Fibroblast of lung (primary cell): ENCODE results near the gene GPR176. TPM values are rescaled to one million over a fixed set of nuclear protein-coding genes. Genes with fewer than 3 reads are reported as not detected.

ENCODE experiments used
- DNase-seq, 2 donors: peaks; one replicate each; pipeline versions ENCODE4 v3.0.0 to v3.0.0-alpha.2; 2010; ENCODE audit warnings: low read depth in 2 of 2
- H2AFZ ChIP-seq: 2 replicates; pipeline ENCODE4 v1.5.1; 2012; ENCODE audit warnings: low read length, control low read depth, inconsistent platforms
- H3K27ac ChIP-seq: 2 replicates; pipeline ENCODE4 v1.5.1; 2011; ENCODE audit warnings: low read length, control low read depth; ENCODE audit not compliant: insufficient read depth
- H3K27me3 ChIP-seq: 2 replicates; pipeline ENCODE4 v1.5.1; 2011; ENCODE audit warnings: mild to moderate bottlenecking, low read length; ENCODE audit not compliant: control insufficient read depth, insufficient read depth
- H3K36me3 ChIP-seq: 2 replicates; pipeline ENCODE4 v1.5.1; 2011; ENCODE audit warnings: low read length; ENCODE audit not compliant: control insufficient read depth, insufficient read depth
- H3K4me1 ChIP-seq: 2 replicates; pipeline ENCODE4 v1.5.1; 2011; ENCODE audit warnings: low read length; ENCODE audit not compliant: control insufficient read depth, insufficient read depth; ENCODE audit errors: extremely low read depth
- H3K4me2 ChIP-seq: 2 replicates; pipeline ENCODE4 v1.5.1; 2011; ENCODE audit warnings: low read length, control low read depth; ENCODE audit not compliant: insufficient read depth; ENCODE audit errors: extremely low read depth
- H3K4me3 ChIP-seq, 4 experiments: fragments of 200-600 bp in 1 of 4; sonication (generic) in 1 of 4; replicated peaks in 1 of 4; 2 replicates each; pipeline ENCODE4 v1.5.1; 2011 to 2016; ENCODE audit warnings: low read length in 4 of 4, low read depth in 3 of 4, mild to moderate bottlenecking in 3 of 4, control low read depth in 2 of 4, inconsistent platforms in 1 of 4, mixed read lengths in 1 of 4; ENCODE audit not compliant: insufficient read depth in 1 of 4; ENCODE audit errors: control extremely low read depth in 1 of 4
- H3K79me2 ChIP-seq: 2 replicates; pipeline ENCODE4 v1.5.1; 2012; ENCODE audit warnings: mild to moderate bottlenecking, low read length, inconsistent platforms; ENCODE audit not compliant: control insufficient read depth, insufficient read depth
- H3K9ac ChIP-seq: 2 replicates; pipeline ENCODE4 v1.5.1; 2011; ENCODE audit warnings: mild to moderate bottlenecking, low read length, control low read depth; ENCODE audit not compliant: insufficient read depth
- H3K9me3 ChIP-seq: 2 replicates; pipeline ENCODE4 v1.5.1; 2012; ENCODE audit warnings: low read depth, low read length; ENCODE audit not compliant: control insufficient read depth, insufficient read depth
- H4K20me1 ChIP-seq: 2 replicates; pipeline ENCODE4 v1.5.1; 2011; ENCODE audit warnings: low read length; ENCODE audit not compliant: control insufficient read depth, insufficient read depth; ENCODE audit errors: extremely low read depth
- CTCF ChIP-seq, 2 donors: IDR thresholded peaks in 1 of 2; conservative IDR thresholded peaks in 1 of 2; 1 replicate in 1 of 2; 2 replicates in 1 of 2; pipeline ENCODE4 v1.5.1; 2011 to 2012; ENCODE audit warnings: low read length in 2 of 2, control low read depth in 1 of 2, inconsistent platforms in 1 of 2, low read depth in 1 of 2, mild to moderate bottlenecking in 1 of 2
- EZH2 ChIP-seq: IDR thresholded peaks from 2 replicates; pipeline ENCODE4 v1.5.1; 2012; ENCODE audit warnings: low read length, control low read depth, mild to moderate bottlenecking; ENCODE audit errors: missing control alignments
- polyA plus RNA-seq, 2 donors: library from polyadenylated mRNA; depleted of rRNA in 1 of 2; stranded (reverse) in 1 of 2; unstranded in 1 of 2; fragments of >200 nt; gene quantifications; 2 replicates each; pipeline ENCODE4 v1.2.1, GENCODE V29; 2011 to 2012; ENCODE audit warnings: missing spikeins in 1 of 2
- total RNA-seq: library from RNA; depleted of rRNA; stranded (reverse); fragments of >200 nt; gene quantifications from 2 replicates; pipeline ENCODE4 v1.2.1, GENCODE V29; 2014

GPR176 gene
- total and polyA plus RNA-seq, 2 donors (not counting 1 experiment from before 2014, with no cell fraction given): 124 to 179 TPM

GRCh38 chr15:39870537-39870936, 49.5 kb downstream of the GPR176 start:
- TF ChIP-seq EZH2: no peak
- peaks cover 76% of the 10 kb centered on the region for H3K79me2 ChIP-seq
- H3K4me1 ChIP-seq: no peaks in the 10 kb centered on the region
- H2AFZ ChIP-seq: no peak overlapping the region
- H3K4me2 ChIP-seq: no peak overlapping the region
- H3K27ac ChIP-seq: no peak overlapping the region
- H3K9ac ChIP-seq: no peak overlapping the region
- DNase-seq: no peak
- peaks cover 2% of the 10 kb centered on the region for H3K36me3 ChIP-seq
- H3K9me3 ChIP-seq: no peaks in the 10 kb centered on the region
- H3K27me3 ChIP-seq: no peaks in the 10 kb centered on the region
- H4K20me1 ChIP-seq: no peaks in the 10 kb centered on the region
- no peak overlapping the region for H3K4me3 ChIP-seq

GRCh38 chr15:39869858-39870515, 50.1 kb downstream of the GPR176 start:
- Histone ChIP-seq H3K4me2 (no peak overlapping the region), H3K9me3 (no peaks in the 10 kb centered on the region), H3K27ac (no peak overlapping the region), H4K20me1 (no peaks in the 10 kb centered on the region), H3K9ac (no peak overlapping the region), H3K79me2 (peaks cover 77% of the 10 kb centered on the region), H3K27me3 (no peaks in the 10 kb centered on the region), H3K36me3 (peaks cover 2% of the 10 kb centered on the region), H3K4me3 (no peak overlapping the region), H2AFZ (no peak overlapping the region), H3K4me1 (no peaks in the 10 kb centered on the region)
- TF ChIP-seq EZH2 (no peak), CTCF (conservative IDR thresholded peaks at IDR 0.05 in 1 of 2, IDR thresholded peaks at IDR 0.05 in 1 of 2; ENCODE audit: low read depth in 1 of 2, low read length in 2 of 2) (no peak)
- peak in 1 of 2 donors; percentile 49 for DNase-seq

GRCh38 chr15:39869254-39869653, 50.8 kb downstream of the GPR176 start:
- Histone ChIP-seq H3K27me3 (no peaks in the 10 kb centered on the region), H3K36me3 (peaks cover 2% of the 10 kb centered on the region), H3K9me3 (no peaks in the 10 kb centered on the region), H2AFZ (no peak overlapping the region), H3K27ac (no peak overlapping the region), H4K20me1 (no peaks in the 10 kb centered on the region), H3K9ac (no peak overlapping the region), H3K79me2 (peaks cover 77% of the 10 kb centered on the region), H3K4me1 (no peaks in the 10 kb centered on the region), H3K4me2 (no peak overlapping the region), H3K4me3 (no peak overlapping the region)
- TF ChIP-seq CTCF (conservative IDR thresholded peaks at IDR 0.05 in 1 of 2, IDR thresholded peaks at IDR 0.05 in 1 of 2; ENCODE audit: low read depth in 1 of 2, low read length in 2 of 2) (no peak), EZH2 (no peak)
- no peak for DNase-seq
